ENCODE measurements around the gene ZDHHC1. TPM values are rescaled to one million over a fixed set of nuclear protein-coding genes. Genes with fewer than 3 reads are reported as not detected.
"Not testable (repeated sequence)": the region's sequence is repeated elsewhere in the genome, so short reads cannot be mapped to it uniquely, and the experiment has no call there.

Gene ZDHHC1
- total RNA-seq, 4 donors from 2014 or later: 8.0 to 14.2 (median 11.4) TPM

GRCh38 chr16:67384778-67385510 is 31.3 kb downstream of the ZDHHC1 start:
- ATAC-seq (ENCODE audit: low FRiP score): no peak

DNA sequence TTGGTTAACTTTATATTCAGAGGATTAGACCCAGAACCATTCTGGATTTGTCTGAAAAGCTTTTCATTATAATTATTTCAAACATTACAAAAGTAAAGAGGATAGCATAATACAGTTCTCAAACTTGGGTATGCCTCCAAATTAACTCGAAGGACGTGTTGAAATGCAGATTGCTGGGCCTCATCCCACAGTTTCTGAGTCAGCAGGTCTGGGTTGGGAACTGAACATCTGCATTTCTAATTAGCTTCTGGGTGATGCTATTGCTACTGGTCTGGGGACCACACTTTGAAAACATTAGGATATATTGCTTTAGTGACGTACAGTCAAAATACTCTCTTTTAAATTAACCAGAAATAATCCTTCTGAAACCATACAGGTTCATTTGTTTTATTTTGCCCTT is 33.0 kb downstream of the ZDHHC1 start:
- DNase-seq (ENCODE audit: low spot score) (no peak), ATAC-seq (ENCODE audit: low FRiP score) (no peak)
- TF ChIP-seq, protein P1, sequence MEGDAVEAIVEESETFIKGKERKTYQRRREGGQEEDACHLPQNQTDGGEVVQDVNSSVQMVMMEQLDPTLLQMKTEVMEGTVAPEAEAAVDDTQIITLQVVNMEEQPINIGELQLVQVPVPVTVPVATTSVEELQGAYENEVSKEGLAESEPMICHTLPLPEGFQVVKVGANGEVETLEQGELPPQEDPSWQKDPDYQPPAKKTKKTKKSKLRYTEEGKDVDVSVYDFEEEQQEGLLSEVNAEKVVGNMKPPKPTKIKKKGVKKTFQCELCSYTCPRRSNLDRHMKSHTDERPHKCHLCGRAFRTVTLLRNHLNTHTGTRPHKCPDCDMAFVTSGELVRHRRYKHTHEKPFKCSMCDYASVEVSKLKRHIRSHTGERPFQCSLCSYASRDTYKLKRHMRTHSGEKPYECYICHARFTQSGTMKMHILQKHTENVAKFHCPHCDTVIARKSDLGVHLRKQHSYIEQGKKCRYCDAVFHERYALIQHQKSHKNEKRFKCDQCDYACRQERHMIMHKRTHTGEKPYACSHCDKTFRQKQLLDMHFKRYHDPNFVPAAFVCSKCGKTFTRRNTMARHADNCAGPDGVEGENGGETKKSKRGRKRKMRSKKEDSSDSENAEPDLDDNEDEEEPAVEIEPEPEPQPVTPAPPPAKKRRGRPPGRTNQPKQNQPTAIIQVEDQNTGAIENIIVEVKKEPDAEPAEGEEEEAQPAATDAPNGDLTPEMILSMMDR (IDR thresholded peaks at IDR 0.05): no peak

More at GRCh38 chr16:67384778-67385510, 31.3 kb downstream of the ZDHHC1 start:
- DNase-seq (ENCODE audit: low spot score): no peak
- TF ChIP-seq, protein P1 (IDR thresholded peaks at IDR 0.05): no peak

DNA sequence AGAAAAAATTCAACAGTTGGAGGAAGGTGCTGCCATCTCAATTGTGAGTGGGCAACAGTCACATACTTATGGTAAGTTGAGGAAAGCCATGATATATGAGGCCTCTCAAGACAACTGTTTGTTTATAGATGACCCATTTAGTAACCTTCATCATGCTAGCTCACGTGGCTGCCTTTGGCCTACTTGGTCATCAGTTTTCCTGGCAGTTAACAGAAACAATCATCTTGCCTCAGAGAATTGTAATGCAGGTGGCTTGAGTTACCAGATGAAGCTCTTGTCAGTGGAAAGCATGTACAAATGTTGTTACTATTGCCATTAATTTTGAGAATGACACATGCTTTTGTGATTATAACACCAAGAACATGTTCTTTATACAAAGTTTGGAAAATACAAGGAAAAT is 37.6 kb downstream of the ZDHHC1 start:
- TF ChIP-seq, protein P1 (IDR thresholded peaks at IDR 0.05): no peak
- no peak for ATAC-seq (ENCODE audit: low FRiP score)

GRCh38 chr16:67376012-67376411 is 40.3 kb downstream of the ZDHHC1 start:
- DNase-seq (ENCODE audit: low spot score); ATAC-seq (ENCODE audit: low FRiP score): not testable (repeated sequence)

More for the DNA sequence above, 37.6 kb downstream of the ZDHHC1 start:
- no peak for DNase-seq (ENCODE audit: low spot score)

DNA sequence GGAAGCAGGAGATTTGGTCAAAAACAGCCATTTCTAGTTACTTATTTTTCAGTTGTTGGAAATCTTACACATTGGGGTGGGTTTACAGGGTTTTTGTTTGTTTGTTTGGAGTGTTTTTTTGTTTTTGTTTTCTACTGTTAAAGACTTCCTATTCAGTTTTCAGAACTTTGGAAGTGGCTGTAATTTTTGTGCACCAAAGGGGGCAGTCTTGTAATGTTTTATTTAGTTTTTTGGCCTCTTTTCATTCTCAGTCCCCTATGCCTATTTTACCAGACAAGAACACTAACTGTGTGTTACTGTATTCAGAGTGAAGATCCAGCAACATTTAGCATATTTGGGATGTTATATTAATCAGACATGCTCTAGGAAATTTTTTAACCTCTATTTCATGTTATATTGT is 43.6 kb downstream of the ZDHHC1 start:
- TF ChIP-seq, protein P1 (IDR thresholded peaks at IDR 0.05): no peak
- no peak for ATAC-seq (ENCODE audit: low FRiP score)

DNA sequence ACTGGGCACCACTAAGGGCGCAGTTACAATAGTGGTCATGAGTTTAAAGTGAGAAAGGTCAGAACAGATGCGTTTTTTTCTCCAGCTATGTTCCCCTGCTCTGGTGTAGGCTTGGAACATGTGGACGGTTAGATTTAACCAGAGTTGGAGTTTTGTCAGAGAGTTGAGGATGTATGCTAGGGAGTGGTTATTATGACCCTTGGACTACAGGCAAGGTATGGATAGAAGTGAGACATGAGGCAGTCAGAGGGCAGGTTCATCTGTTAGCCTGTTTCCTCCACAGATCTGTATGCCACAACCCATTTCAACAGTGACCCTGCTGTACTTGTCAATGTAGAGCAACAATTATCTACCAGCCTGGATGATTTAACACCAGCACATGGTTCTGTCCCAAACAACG is 45.6 kb downstream of the ZDHHC1 start:
- ATAC-seq (ENCODE audit: low FRiP score): no peak
- no peak for DNase-seq (ENCODE audit: low spot score)
- TF ChIP-seq, protein P1 (IDR thresholded peaks at IDR 0.05): no peak

More for the DNA sequence above, 43.6 kb downstream of the ZDHHC1 start:
- no peak for DNase-seq (ENCODE audit: low spot score)

GRCh38 chr16:67364600-67365235 is 51.6 kb downstream of the ZDHHC1 start:
- ATAC-seq (ENCODE audit: low FRiP score): no peak
- DNase-seq (ENCODE audit: low spot score): no peak
- TF ChIP-seq, protein P1 (IDR thresholded peaks at IDR 0.05): no peak

Measured in omental fat pad (tissue), 4 donors.